ENCODE measurements around the gene EIF3J.
A peak's percentile ranks its signal among the peaks of the same experiment; 100 is the strongest.
"Not testable (repeated sequence)": the region's sequence is repeated elsewhere in the genome, so short reads cannot be mapped to it uniquely, and the experiment has no call there.

Gene EIF3J

GRCh38 chr15:44536962-44537734, at the start of gene EIF3J:
TSS of gene EIF3J (plus strand) at chr15:44537147. CDS start at chr15:44537195, 48 bp downstream.
- peak; percentile 96 for DNase-seq

GRCh38 chr15:44489464-44489863, 47.5 kb upstream of the EIF3J start:
- no peak for DNase-seq

- DNase-seq, result no peak
Measured at GRCh38 chr15:44490622-44491021, 46.3 kb upstream of the EIF3J start.

GRCh38 chr15:44492040-44492439, 44.9 kb upstream of the EIF3J start:
- no peak for DNase-seq

GRCh38 chr15:44492672-44493071, 44.3 kb upstream of the EIF3J start:
- no peak for DNase-seq

- DNase-seq, result no peak
Measured at GRCh38 chr15:44495562-44495961, 41.4 kb upstream of the EIF3J start.

- DNase-seq, result no peak
Measured at GRCh38 chr15:44500555-44500954, 36.4 kb upstream of the EIF3J start.

- DNase-seq, result no peak
Measured at GRCh38 chr15:44501768-44502366, 35.1 kb upstream of the EIF3J start.

GRCh38 chr15:44516436-44516835, 20.5 kb upstream of the EIF3J start:
- no peak for DNase-seq

GRCh38 chr15:44519537-44519936, 17.4 kb upstream of the EIF3J start:
- DNase-seq, result no peak

- no peak for DNase-seq
Measured at GRCh38 chr15:44525018-44525417, 11.9 kb upstream of the EIF3J start.

GRCh38 chr15:44527241-44527640, 9.7 kb upstream of the EIF3J start:
- no peak for DNase-seq

GRCh38 chr15:44529864-44530604, 6.9 kb upstream of the EIF3J start:
- DNase-seq, result no peak

- DNase-seq, result no peak
Measured at GRCh38 chr15:44530653-44531052, 6.3 kb upstream of the EIF3J start.

- not testable (repeated sequence) for DNase-seq
Measured at GRCh38 chr15:44532275-44532674, 4.7 kb upstream of the EIF3J start.

GRCh38 chr15:44532689-44533088, 4.3 kb upstream of the EIF3J start:
- no peak for DNase-seq

- DNase-seq, result no peak
Measured at GRCh38 chr15:44535092-44535491, 1.9 kb upstream of the EIF3J start.

GRCh38 chr15:44535523-44536301, 1.2 kb upstream of the EIF3J start:
- no peak for DNase-seq

- no peak for DNase-seq
Measured at GRCh38 chr15:44536302-44536961, 515 bp upstream of the EIF3J start.

- no peak for DNase-seq
Measured at GRCh38 chr15:44537735-44538240, 841 bp downstream of the EIF3J start.

GRCh38 chr15:44541282-44541958, 4.5 kb downstream of the EIF3J start:
- no peak for DNase-seq

GRCh38 chr15:44542596-44542995, 5.6 kb downstream of the EIF3J start:
- no peak for DNase-seq

Data from CD4-positive, alpha-beta T cell treated with Interferon gamma for 1 hour (primary cell).